ENCODE data around the gene ITGB2. TPM values are rescaled to one million over a fixed set of nuclear protein-coding genes. Genes with fewer than 3 reads are reported as not detected.

The ITGB2 gene
- total RNA-seq, 6 experiments from 2014 or later: 12.9 to 61.8 (median 36.6) TPM

- Histone ChIP-seq H3K27ac (no peak overlapping the region), H3K4me1 (peaks cover 0 to 20% (median 4%) of the 10 kb centered on the region in 4 donors), H3K9me3 (no peaks in the 10 kb centered on the region), H3K4me3 (no peak overlapping the region), H3K27me3 (no peaks in the 10 kb centered on the region), H3K36me3 (no peaks in the 10 kb centered on the region)
- intact Hi-C loops (cut with DNase I): no loop called here
- TF ChIP-seq CTCF (IDR thresholded peaks at IDR 0.05) (no peak), POLR2A (IDR thresholded peaks at IDR 0.05) (no peak)
- 83% methylated on average over 11 of the region's 21 CpGs for WGBS (ENCODE audit: insufficient coverage, low coverage, low lambda C conversion rate, missing lambda C conversion rate)
- no peak for DNase-seq
- no peak for ATAC-seq
Measured at GRCh38 chr21:44955141-44955797, 34.6 kb upstream of the ITGB2 start.

GRCh38 chr21:44954281-44954771 lies 33.6 kb upstream of the ITGB2 start:
- H3K27me3 ChIP-seq: no peaks in the 10 kb centered on the region
- no peak for TF ChIP-seq POLR2A (IDR thresholded peaks at IDR 0.05)
- TF ChIP-seq CTCF (IDR thresholded peaks at IDR 0.05): no peak
- WGBS (ENCODE audit: insufficient coverage, low coverage, low lambda C conversion rate, missing lambda C conversion rate): no CpG with 5 or more reads among the region's 22 CpGs
- H3K36me3 ChIP-seq: no peaks in the 10 kb centered on the region
- no peaks in the 10 kb centered on the region for H3K9me3 ChIP-seq
- DNase-seq (peak in 2 of 3 donors; percentile 10 to 41), ATAC-seq (no peak)
- no peak overlapping the region for H3K4me3 ChIP-seq
- peaks cover 0 to 25% (median 7%) of the 10 kb centered on the region in 4 donors for H3K4me1 ChIP-seq
- H3K27ac ChIP-seq: no peak overlapping the region
- intact Hi-C loops (cut with DNase I): loop anchor here (5.0 kb wide), 1 partner anchor 173 kb away; no protein-coding TSS in a partner anchor

DNA sequence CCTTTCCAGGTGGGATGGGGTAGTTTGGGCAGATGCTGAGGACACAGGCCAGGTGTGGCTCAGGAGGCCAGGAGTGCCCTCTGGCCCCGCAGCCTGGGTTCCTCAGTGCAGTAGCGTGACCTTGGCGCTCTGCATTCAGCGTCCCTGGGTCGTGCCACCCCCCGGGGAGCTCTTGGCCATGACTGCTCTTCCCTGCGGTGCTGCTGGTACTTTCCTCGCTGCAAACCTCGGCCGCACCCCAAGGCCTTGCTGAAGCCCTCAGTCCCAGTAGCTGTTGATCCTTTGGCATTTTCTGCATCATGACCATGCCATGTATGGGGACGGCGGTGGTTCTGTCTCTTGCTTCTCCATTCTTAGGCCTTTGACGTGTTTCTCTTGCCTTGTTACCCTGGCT lies 32.9 kb upstream of the ITGB2 start:
- DNase-seq (peak in 2 of 3 donors; percentile 17 to 22), ATAC-seq (no peak)
- H3K36me3 ChIP-seq: no peaks in the 10 kb centered on the region
- peaks cover 0 to 18% (median 5%) of the 10 kb centered on the region in 4 donors for H3K4me1 ChIP-seq
- TF ChIP-seq POLR2A (IDR thresholded peaks at IDR 0.05): no peak
- TF ChIP-seq CTCF (IDR thresholded peaks at IDR 0.05): no peak
- no peaks in the 10 kb centered on the region for H3K9me3 ChIP-seq
- intact Hi-C loops (cut with DNase I): loop anchor here (5.0 kb wide), 1 partner anchor 174 kb away; no protein-coding TSS in a partner anchor
- no peak overlapping the region for H3K27ac ChIP-seq
- no CpG with 5 or more reads among the region's 13 CpGs for WGBS (ENCODE audit: insufficient coverage, low coverage, low lambda C conversion rate, missing lambda C conversion rate)
- no peaks in the 10 kb centered on the region for H3K27me3 ChIP-seq
- no peak overlapping the region for H3K4me3 ChIP-seq

- no peak overlapping the region for H3K4me3 ChIP-seq
- no peaks in the 10 kb centered on the region for H3K27me3 ChIP-seq
- no peaks in the 10 kb centered on the region for H3K36me3 ChIP-seq
- intact Hi-C loops (cut with DNase I): loop anchor here (5.0 kb wide), 1 partner anchor 174 kb away; no protein-coding TSS in a partner anchor
- ATAC-seq (no peak), DNase-seq (peak in 1 of 3 donors; percentile 49)
- no peak overlapping the region for H3K27ac ChIP-seq
- no peaks in the 10 kb centered on the region for H3K9me3 ChIP-seq
- no peak for TF ChIP-seq POLR2A (IDR thresholded peaks at IDR 0.05)
- TF ChIP-seq CTCF (IDR thresholded peaks at IDR 0.05): no peak
- peaks cover 0 to 12% (median 3%) of the 10 kb centered on the region in 4 donors for H3K4me1 ChIP-seq
- no CpG with 5 or more reads among the region's 25 CpGs for WGBS (ENCODE audit: insufficient coverage, low coverage, low lambda C conversion rate, missing lambda C conversion rate)
Measured at GRCh38 chr21:44952929-44953627, 32.4 kb upstream of the ITGB2 start.
